GM23338 (cell line): ENCODE results near the gene MAN2A2.

Experiments used
- CREB1 ChIP-seq: fragments of 250-450 bp; sonication (Bioruptor Pico); IDR thresholded peaks from 2 replicates; pipeline ENCODE4 v1.5.0; 2020; ENCODE audit warnings: low read depth, mild to moderate bottlenecking, moderate library complexity
- CTCF ChIP-seq, 2 experiments: fragments of 200-600 bp in 1 of 2; sonication (generic) in 1 of 2; conservative IDR thresholded peaks; 2 replicates each; pipeline versions ENCODE4 v1.5.1 to v1.6.1; 2016 to 2017; ENCODE audit warnings: antibody characterized with exemption in 2 of 2, low read depth in 2 of 2, mild to moderate bottlenecking in 2 of 2, moderate library complexity in 1 of 2
- ETS1 ChIP-seq: IDR thresholded peaks from 2 replicates; pipeline ENCODE4 v1.6.1; 2016; ENCODE audit warnings: antibody characterized with exemption
- EZH2 ChIP-seq: fragments of 200-600 bp; sonication (generic); IDR thresholded peaks from one replicate; pipeline ENCODE4 v1.8.0; 2017; ENCODE audit warnings: antibody characterized with exemption, mild to moderate bottlenecking, low read depth; ENCODE audit not compliant: unreplicated experiment
- EZH2phosphoT487 ChIP-seq: fragments of 200-600 bp; sonication (generic); IDR thresholded peaks from one replicate; pipeline ENCODE4 v1.8.1; 2018; ENCODE audit warnings: antibody characterized with exemption; ENCODE audit not compliant: unreplicated experiment
- JUNB ChIP-seq: IDR thresholded peaks from one replicate; pipeline ENCODE4 v1.6.1; 2016; ENCODE audit warnings: antibody characterized with exemption; ENCODE audit not compliant: unreplicated experiment
- NANOG ChIP-seq: IDR thresholded peaks from 2 replicates; pipeline ENCODE4 v1.6.1; 2016; ENCODE audit warnings: antibody characterized with exemption, borderline replicate concordance
- POLR2AphosphoS5 ChIP-seq: IDR thresholded peaks from 2 replicates; pipeline ENCODE4 v1.6.1; 2016; ENCODE audit warnings: antibody characterized with exemption, low read depth
- REST ChIP-seq: IDR thresholded peaks from one replicate; pipeline ENCODE4 v1.6.1; 2018; ENCODE audit warnings: antibody characterized with exemption; ENCODE audit not compliant: unreplicated experiment
- ZNF114 ChIP-seq: fragments of 250-450 bp; sonication (Bioruptor Pico); IDR thresholded peaks from 2 replicates; pipeline ENCODE4 v1.5.0; 2020; ENCODE audit warnings: mild to moderate bottlenecking, moderate library complexity
- ZNF331 ChIP-seq: fragments of 250-450 bp; sonication (Bioruptor Pico); IDR thresholded peaks from 2 replicates; pipeline ENCODE4 v1.5.0; 2020; ENCODE audit warnings: low read depth, mild to moderate bottlenecking, moderate library complexity

GRCh38 chr15:90877315-90877714 is 25.8 kb upstream of the MAN2A2 start:
- no peak for TF ChIP-seq CTCF (conservative IDR thresholded peaks at IDR 0.05; ENCODE audit: low read depth in 2 of 2)
- no peak for TF ChIP-seq EZH2
- no peak for TF ChIP-seq REST
- no peak for TF ChIP-seq POLR2AphosphoS5
- TF ChIP-seq ZNF331 (CRISPR knock-in tag) = no peak
- TF ChIP-seq CREB1 (CRISPR knock-in tag) = no peak
- no peak for TF ChIP-seq ZNF114 (CRISPR knock-in tag)
- TF ChIP-seq NANOG = no peak
- TF ChIP-seq EZH2phosphoT487 = no peak
- no peak for TF ChIP-seq JUNB
- no peak for TF ChIP-seq ETS1
